GM12875 (cell line): ENCODE measurements around the gene MRPS2.

Source experiments
- H3K4me3 ChIP-seq: one replicate; pipeline ENCODE4 v1.5.1; 2011; ENCODE audit warnings: low read depth, low read length, control low read depth
- CTCF ChIP-seq: IDR thresholded peaks from 2 replicates; pipeline ENCODE4 v1.5.1; 2011; ENCODE audit warnings: low read depth, mild to moderate bottlenecking, control low read depth, inconsistent platforms, low read length, moderate library complexity, borderline replicate concordance; ENCODE audit not compliant: insufficient read depth

The MRPS2 gene

DNA sequence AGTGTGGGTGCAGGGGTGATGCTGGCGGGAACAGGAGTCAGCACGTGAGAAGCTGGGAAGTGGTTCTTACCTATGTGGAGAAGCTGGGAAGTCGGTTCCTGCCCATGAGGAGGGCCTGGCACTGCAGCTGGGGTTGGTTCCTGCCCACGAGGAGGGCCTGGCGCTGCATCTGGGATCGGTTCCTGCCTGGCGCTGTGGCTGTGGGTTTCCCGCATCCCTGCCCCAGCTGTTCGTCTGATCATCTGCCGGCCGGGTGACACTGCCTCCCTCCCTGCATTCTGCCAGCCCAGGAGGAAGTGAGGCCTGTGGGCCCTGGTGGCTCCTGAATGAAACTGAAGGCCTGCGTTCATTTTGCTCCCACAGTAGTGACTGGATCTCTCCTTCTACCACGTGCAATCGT, 50.5 kb downstream of the MRPS2 start:
- H3K4me3 ChIP-seq: no peak overlapping the region

GRCh38 chr9:135551456-135551855, 51.0 kb downstream of the MRPS2 start:
- H3K4me3 ChIP-seq: no peak overlapping the region
- TF ChIP-seq CTCF: no peak

More for the DNA sequence above, 50.5 kb downstream of the MRPS2 start:
- TF ChIP-seq CTCF: no peak

DNA sequence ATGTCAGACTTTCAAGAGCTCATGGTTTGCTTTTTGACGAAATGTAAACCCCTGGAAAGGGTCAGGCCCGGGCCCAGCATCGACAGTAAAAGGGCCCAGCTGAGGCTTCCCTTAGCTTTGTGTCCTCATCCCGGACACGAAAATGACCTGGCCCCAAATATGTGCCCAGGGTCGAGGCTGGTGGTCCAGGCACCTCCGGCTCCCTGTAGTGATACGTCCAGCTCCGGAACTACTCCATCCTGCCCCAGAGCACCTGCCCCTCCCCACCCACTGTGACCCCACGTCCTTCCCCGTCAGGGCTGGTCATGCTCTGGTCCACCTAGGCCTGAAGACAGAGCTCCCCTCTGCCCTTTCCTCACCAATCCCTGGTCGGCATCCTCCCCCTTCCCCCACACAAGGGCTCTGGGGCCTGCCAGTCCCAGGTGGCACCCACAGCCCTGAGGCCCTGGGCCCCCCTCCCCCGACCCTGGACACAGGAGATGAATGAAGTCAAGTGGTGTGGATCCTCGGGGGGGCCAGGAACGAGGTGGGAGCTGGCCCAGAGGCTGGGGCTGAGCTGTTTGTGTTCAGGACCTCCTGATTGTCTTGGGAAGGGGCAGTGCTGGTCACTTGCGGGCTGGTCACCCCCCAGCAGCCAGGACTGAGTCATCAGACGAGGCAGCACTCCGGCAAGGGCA, 51.7 kb downstream of the MRPS2 start:
- TF ChIP-seq CTCF: no peak
- no peak overlapping the region for H3K4me3 ChIP-seq

DNA sequence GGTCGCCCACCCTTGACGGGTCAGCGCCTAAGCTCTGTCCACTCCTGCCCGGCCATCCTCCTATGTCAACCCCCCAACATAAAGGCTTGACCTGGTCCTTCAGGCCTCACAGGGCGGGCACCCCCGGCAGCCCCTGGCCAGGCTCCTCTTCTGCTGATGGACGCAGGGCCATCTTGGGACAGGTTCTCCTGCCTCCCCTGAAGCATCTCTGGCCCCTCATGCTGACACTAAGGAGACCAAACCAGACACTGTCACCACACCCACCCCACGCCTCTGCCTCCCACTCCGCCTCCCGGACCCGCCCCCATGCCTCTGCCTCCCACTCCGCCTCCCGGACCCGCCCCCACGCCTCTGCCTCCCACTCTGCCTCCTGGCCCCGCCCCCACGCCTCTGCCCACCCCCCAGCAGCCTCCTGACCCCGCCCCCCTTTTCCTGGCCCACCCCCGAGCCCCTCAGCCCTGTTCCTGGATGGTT, 52.3 kb downstream of the MRPS2 start:
- TF ChIP-seq CTCF: no peak
- H3K4me3 ChIP-seq: no peak overlapping the region
